GM19240 (cell line): ENCODE results near the gene BMP3.
"Not testable (repeated sequence)": the region's sequence is repeated elsewhere in the genome, so short reads cannot be mapped to it uniquely, and the experiment has no call there.

Experiments
- DNase-seq: peaks from one replicate; pipeline ENCODE4 v3.0.0; 2011; ENCODE audit warnings: low spot score; ENCODE audit not compliant: insufficient read length

BMP3 gene, protein sequence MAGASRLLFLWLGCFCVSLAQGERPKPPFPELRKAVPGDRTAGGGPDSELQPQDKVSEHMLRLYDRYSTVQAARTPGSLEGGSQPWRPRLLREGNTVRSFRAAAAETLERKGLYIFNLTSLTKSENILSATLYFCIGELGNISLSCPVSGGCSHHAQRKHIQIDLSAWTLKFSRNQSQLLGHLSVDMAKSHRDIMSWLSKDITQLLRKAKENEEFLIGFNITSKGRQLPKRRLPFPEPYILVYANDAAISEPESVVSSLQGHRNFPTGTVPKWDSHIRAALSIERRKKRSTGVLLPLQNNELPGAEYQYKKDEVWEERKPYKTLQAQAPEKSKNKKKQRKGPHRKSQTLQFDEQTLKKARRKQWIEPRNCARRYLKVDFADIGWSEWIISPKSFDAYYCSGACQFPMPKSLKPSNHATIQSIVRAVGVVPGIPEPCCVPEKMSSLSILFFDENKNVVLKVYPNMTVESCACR

DNA sequence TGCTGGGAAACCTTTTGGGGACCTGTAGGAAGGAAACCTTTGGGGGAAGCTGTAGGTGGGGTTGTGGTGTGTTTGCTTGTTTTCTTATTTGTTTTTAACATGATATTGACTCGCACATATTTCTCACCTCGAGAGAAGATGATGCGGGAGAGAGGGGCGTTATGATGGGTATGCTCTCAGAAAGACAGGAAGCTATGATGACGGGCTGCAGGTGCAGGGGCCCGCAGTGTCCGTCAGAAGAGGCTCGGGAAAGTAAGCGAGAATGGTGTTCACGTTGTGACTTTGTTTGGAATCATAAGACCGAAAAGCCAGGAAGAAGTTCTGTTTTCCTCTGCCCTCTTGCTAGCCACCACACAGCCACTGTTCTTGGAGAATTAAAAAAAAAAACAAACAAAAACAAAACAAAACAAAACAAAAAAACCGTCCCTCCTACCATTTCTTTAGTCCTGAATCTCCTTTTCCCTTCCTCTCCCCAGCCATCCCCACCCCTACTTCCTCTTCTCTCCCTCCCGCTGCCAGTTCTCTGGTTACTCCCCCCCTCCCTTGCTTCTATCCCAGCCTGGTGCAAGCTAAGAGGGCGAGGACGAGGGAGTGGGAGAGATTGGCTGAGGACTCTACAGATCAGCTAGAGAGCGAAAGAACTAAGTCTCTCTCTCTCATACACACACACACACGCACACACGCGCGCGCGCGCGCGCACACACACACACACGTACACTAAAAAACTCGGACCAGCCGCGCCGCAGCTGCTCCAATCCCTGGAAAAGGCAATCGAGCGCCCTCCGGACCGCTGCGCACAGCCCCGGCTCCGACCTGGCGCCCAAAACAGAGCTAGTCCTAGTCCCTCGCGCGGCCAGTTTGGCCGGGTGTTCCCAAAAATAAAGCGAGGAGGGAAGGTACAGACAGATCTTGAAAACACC, at the start of gene BMP3:
BMP3 (plus strand) TSS at position 648 of the 920 bp plus-strand sequence. CDS start 577 bp downstream, outside the sequence.
- no peak for DNase-seq

DNA sequence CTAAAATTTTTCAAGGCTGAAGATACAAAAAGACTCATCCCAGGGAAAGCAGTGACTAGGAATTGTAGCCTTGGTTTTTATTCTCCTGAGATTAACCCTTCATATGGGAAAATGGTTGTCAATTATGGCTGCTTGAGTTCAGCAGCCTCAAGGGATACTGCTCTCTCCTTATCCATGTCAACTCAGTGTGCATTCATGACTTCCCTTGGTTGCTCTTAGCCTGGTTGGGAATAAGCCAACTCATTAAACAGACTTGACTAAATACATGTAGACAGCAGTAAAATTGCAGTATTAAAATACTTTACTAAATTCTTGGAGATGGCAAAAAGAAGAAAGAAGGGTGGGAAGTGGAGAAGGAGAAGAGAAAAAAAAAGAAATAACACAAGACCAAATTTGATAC, 44.5 kb upstream of the BMP3 start:
- DNase-seq = no peak

DNA sequence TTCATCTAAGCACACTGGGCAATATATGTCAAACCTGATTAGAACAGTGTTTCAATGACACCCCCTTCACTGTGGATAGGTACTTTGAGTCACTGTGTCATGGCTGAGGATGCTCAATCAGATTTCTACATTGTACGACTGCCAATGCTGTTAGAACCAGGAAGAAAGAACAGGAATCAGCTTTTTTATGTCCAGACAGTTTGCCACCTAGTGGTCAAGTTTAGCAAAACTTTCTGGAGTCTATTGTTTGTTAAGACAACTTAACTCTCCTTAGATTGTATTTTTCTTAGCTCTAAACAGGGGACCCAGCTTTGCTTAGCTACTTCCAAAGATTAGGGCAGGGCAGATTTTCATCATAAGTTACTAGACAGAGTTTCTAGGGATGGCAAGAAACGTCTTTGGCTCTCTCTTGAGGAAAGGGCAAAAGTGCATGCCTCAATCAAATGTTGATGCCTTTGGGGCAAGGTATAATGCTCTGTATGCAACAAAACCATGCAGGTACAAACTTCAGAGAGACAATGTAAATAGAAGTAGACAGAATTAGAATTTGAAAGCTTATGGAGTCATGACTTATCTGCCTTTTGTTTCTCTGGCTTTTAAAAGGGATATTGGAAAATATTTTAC, 40.5 kb upstream of the BMP3 start:
- DNase-seq = no peak

DNA sequence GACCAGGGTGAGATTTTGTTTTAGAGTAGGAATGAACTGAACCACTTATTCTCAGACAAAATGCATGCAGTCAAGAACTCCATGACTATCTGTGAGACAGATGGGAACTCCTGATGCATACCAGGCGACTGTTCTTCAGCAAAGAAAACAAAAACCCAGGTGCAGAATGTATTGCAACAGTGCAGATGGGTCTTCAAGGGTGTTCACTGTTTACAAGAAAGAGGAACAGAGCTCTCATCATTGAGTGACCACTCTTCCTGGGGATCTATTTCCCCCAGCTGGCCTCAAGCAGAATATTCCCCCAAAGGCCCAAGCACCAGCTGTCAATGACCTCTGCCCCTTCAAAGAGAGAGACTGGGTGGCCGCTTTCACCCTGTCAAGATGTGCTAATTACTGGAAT, 39.7 kb upstream of the BMP3 start:
- no peak for DNase-seq

DNA sequence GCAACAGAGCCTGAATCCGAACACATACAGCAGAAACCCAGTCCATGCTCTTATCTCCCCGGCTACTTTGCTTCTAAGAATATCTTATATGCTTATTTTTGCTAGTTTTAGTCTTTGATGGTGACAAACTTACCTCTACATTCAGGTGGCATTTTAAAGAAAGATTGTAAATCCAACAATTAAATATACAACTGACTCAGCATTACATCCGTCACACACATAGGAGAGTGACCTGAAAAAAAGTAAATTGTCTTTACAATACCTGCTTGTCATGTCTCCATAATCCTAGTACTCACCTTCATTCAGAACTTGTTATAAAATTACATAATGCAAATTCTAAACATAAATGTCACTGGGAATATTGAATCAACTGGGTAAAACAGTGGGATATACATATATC, 30.6 kb upstream of the BMP3 start:
- DNase-seq = no peak

DNA sequence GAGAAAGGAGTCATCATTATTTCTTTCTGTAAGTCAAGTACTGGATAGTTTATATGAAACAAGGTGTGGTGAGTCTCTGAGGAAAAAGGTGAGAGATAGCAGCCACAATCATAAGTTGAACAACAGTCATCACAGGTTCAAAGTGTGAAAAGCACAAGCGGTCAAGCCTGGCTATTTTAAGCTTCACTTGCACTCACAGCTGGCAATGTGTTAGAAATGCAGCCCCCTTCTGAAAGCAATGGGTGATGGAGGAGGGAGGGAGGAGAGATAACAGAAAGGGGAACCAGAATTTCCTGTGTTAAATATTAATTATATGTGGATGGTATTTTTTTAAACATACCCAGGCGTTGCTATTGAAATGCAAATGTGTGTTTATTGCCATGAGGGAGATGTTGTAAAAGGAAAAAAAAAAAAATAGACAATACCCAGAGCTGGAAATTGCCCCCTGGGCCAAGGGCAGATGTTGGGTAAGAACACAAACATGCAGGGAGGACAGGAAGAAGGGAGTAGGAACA, 26.9 kb upstream of the BMP3 start:
- DNase-seq = no peak

DNA sequence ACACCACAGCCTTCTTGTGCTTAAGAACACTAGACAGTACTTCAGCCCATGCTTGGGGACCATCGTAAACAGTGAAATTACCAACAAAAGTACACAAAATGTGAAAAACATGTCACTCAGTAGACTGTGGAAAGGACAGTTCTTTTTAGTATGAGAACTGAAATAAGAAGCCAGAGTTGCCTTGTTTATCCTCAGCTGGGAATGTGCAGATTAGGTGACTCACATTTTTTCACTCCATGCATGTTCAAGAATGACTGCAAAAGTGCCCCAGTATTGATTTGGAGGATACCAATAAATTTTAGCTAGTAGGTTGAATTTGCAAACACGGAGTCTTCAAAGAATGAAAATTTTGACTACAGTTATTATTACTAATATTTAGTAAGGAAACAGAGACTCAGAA, 23.1 kb upstream of the BMP3 start:
- no peak for DNase-seq

DNA sequence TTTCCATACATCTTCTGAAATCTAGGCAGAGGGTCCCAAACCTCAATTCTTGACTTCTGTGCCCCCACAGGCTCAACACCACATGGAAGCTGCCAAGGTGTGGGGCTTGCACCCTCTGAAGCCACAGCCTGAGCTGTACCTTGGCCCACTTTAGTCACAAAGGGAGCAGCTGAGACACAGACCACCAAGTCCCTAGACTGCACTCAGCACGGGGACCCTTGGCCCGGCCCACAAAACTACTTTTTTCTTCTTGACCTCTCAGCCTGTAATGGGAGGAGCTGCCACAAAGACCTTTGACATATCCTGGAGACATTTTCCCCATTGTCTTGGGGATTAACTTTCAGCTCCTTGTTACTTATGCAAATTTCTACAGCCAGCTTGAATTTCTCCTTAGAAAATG, 13.9 kb upstream of the BMP3 start:
- not testable (repeated sequence) for DNase-seq

DNA sequence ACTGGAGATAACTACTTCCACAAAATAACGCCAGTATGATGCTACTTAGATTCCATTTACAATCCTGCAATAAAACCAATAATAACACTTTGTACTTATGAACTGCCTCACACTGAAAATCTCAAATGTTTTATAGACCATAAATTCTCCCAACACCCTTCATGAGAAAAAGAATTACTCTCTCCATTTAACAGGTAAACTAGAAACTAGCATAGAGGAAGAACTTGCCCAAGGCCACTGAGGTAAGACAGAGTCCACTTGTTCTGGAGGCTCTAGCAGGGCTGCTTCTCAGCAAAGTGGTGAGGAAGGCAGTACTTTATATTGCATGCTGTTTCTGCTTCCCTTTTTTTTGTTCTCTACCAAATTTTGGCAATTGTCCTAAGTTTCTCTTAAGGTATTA, 11.5 kb upstream of the BMP3 start:
- DNase-seq = no peak

DNA sequence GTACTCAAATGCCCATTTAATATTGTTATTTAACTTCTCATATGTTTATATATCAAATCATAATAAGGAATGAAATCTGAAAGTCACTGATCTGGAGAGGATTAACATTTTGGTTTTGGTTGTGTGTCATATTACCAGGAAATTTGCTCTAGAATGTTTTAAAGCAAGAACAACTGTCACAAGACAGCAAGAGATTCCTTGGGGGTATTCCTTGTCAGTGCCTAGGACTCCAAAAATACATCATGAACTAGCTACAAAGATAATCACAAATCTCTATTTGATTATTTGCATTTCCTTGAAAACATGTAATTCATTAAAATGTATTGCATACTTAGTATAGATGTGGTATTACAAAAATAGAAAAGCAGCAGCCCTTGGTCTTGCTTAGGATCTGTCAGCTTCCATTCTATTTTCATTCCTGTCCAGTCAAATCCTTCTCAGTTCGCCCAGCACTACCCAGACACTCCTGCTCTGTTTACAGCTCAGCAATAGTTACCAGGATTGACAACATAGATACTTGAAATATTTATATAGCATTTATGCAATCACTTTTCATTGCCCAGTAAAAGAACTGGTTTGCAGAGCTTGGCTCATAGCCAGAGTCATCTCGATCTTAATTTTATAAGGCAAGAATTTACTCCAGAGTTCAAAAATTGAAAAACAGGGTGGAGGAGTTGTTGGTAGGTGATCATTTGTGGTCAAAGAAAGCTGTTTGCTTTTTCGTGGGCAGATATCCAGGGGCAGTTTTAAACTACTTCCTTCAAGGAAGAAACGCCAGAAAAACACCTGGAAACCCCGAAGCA, 9.2 kb upstream of the BMP3 start:
- no peak for DNase-seq

DNA sequence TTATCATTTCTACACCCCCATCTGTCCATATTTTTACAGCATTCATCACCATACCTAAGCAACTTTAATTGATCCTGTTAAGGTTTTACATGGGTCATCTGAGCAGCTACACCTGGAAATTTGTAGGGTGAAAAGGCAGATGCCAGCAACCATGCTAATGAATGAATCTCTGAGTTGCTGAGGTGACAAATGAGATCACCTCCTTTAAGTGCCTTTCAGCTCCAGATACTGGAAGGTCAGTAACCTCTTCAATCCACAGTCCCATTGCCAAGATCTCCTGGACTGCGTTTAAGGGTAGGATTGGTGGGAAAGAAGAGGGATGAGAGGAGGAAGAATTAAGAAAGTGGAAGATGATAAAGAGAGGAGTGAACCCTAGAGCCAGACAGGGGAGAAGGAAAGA, 8.5 kb upstream of the BMP3 start:
- DNase-seq = no peak

DNA sequence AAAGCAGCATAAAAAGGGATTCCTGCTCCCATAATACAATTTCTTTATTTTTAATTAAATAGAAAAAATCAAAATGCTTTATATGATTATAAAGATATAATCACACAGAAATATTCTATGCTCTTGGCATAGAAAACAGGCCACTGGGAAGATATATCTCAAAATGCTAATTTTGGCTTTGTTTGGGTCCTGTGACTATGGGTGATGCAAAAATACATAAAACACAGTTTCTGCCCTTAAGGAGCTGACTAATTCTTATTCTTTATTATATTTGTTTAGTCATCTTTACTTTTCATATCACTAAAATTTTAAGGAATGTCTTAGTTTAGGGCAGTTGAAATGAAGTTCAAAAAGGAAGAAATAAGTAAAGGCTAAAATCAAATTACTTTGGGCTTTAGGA, 7.0 kb upstream of the BMP3 start:
- DNase-seq = no peak

DNA sequence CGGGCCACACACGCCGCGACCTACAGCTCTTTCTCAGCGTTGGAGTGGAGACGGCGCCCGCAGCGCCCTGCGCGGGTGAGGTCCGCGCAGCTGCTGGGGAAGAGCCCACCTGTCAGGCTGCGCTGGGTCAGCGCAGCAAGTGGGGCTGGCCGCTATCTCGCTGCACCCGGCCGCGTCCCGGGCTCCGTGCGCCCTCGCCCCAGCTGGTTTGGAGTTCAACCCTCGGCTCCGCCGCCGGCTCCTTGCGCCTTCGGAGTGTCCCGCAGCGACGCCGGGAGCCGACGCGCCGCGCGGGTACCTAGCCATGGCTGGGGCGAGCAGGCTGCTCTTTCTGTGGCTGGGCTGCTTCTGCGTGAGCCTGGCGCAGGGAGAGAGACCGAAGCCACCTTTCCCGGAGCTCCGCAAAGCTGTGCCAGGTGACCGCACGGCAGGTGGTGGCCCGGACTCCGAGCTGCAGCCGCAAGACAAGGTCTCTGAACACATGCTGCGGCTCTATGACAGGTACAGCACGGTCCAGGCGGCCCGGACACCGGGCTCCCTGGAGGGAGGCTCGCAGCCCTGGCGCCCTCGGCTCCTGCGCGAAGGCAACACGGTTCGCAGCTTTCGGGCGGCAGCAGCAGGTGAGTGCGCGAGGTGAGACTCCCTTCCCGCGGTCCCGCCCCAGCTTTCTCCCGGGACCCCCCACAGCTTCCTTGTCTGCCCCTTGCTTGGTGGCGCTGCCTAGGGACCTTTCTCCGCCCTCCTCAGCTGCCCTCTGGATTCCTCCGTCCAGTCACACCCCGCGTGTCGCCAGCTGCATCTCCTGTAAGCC, 678 bp downstream of the BMP3 start:
- no peak for DNase-seq

DNA sequence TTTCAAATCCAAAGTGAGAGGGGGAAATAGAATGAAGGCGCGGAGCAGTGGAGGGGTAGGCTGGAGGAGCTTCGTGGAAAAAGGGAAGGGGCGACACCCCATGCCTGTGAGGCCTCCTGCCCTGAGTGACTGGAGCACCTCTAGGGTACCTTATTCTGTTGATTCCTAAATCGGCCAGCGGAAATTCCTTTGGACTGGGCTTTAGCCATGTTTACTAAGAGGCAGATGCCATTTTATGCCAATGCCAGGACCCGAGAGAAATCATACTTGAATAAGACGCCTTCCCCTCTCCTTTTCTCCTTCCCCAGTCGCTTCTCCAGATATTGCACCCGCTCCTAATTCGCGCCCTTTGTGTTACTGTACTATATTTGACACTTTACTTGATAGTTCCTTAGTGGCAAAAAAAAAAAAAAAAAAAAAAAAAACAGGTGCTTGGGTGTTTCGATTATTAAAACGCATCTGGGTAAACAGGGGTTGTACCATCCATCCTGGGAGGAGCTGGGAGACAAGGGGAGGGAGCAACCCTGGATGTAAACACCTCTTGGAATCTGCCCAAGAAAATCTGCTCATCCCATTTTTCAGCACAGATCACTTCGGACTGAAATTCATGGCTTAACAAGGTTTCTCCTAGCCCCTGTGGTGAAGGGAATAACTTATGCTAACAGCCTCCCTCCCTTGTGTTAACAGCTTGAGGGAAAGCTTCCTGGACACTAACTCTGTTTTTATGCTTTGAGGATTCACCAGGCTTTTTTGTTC, 1.5 kb downstream of the BMP3 start:
- DNase-seq = no peak

DNA sequence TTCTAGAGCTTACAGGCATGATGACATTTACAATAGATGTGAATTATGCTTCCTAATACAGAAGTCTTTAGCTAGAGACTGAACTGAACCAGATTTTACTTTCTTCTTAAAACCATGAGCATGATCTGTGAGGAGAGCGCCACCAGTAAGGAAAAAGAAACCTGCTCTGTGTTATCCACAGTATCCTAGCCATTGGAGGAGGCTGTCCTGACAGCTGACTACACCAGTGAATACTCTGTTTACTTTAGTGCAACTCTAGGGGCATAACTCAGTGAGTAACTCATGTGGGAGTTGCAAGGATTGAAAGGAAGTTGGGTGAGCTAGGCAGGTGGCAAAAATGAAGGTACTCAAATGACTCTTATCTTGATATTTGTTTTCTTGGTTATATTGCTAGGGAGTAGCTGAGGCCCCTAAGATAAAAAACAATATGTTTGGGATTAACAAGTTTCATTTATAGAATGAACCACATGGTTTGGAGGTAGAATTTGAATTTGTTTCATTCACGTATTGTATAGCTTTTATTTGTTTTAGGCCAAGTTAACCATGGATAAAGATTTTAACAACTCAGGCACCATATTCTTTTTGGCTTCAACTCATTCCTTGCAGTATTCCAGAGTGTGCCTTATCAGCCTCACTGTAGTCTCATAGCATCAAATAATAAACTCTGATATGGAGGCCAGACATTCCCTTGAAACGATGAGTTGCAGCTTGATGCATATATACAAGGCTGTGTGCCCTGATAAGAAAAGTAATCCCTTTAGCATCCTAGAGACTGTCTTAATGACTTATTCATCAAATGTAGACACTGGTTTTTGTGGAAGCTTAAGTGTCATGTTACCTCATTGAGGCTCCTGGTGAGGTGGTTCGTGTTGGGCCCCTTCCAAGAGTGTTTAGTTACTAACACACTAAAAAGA, 2.5 kb downstream of the BMP3 start:
- DNase-seq = no peak

DNA sequence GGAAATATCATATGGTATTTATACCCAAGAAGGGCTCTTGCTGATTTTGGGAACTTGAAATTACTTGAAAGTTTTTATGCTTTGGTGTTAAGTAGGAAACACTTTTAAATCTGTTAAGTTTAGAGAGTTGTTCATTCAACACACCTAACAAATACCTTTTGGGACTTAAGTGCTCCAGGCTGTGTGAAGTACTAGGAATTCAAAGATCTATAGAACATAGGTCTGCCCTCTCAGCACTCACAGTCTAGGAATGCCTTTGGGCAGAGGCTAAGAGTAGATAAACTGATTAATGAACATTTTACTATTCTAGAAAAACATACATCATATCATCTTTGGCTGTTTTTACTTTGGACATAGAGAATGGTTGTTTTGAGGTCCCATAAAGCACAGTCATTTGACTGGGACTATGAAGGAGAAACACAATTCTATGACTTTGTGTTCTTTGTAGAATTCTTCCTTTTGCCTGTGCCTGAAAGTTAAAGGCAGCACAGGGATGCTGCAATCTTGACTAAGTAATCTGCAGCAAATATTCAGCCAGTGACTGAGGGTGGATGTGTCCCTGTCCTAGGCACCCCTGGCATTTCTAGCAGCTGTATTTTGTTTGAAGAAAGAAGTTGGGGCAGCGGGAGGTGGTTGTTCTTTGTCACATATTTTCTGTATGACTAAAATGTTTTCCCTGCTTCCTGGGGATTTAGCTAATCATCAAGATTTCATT, 8.3 kb downstream of the BMP3 start:
- no peak for DNase-seq

DNA sequence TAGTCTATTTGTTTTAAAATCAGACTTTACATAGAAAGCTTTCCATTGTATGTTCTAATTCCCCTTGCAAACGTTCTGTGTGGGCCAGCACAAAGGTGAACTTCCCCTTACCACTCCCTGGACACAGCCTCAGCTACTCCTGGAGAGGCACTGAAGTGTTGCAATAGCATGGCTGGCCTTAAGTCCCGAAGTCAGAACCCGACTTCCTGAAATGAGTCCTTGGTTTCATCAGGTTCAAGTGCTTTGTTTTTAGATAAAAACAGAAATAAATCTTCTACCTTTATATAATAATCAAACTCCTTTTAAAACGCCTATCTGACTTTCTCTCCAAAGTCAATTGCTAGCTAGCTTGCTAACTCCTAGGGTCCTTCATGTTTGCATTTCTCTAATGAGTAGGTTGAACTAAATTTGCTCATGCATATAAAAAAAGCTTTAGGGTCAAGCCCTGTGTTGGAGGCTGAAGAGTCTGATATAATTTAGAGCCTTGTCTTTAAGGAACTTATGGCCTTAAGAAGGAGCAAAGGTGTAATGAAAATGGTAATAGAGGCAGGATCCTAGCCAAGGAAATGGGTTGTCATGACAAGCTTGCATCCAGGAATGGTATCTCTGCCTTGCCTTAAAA, 9.0 kb downstream of the BMP3 start:
- DNase-seq = no peak
